ENCODE data around the gene LPCAT2.

Gene LPCAT2

GRCh38 chr16:55482056-55482455 lies 26.8 kb upstream of the LPCAT2 start:
- DNase-seq: no peak

DNA sequence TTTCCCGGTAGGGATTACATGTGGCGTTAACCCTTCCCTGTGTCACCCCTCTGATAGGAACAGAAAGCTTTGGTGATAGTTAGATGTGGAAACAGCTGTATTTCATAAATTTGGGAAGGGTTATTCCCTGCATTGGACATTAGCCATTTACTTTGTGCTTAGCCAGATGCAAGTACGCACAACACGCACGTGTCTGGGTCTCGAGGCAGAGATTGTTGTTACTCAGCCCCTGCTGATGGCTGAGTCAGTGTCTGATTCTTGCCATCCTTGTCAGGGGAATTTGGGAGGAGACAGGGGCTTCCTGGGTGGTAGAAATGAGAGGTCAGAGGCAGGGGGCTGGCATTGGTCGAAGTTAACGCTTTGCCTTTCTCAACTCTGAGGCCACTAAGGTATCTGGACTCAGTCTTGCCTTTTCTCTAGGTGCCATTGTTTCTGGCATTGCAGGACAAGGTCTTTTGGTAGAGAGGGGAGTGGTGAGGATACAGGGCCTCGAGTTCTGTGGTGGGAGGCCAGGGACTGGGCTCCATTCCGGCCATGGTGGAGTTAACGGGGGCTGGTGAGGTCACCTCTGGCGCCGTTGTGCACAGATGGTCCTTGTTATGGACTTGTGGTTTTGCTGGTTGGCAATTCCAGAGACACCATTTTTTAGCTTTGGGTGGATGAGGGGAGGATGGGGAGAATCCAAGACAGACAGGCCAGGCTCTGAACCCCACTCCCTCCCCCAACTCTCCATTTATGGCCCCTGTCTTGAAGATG lies 21.6 kb upstream of the LPCAT2 start:
- DNase-seq: no peak

- DNase-seq: no peak
Observed at GRCh38 chr16:55488306-55488705, 20.6 kb upstream of the LPCAT2 start.

DNA sequence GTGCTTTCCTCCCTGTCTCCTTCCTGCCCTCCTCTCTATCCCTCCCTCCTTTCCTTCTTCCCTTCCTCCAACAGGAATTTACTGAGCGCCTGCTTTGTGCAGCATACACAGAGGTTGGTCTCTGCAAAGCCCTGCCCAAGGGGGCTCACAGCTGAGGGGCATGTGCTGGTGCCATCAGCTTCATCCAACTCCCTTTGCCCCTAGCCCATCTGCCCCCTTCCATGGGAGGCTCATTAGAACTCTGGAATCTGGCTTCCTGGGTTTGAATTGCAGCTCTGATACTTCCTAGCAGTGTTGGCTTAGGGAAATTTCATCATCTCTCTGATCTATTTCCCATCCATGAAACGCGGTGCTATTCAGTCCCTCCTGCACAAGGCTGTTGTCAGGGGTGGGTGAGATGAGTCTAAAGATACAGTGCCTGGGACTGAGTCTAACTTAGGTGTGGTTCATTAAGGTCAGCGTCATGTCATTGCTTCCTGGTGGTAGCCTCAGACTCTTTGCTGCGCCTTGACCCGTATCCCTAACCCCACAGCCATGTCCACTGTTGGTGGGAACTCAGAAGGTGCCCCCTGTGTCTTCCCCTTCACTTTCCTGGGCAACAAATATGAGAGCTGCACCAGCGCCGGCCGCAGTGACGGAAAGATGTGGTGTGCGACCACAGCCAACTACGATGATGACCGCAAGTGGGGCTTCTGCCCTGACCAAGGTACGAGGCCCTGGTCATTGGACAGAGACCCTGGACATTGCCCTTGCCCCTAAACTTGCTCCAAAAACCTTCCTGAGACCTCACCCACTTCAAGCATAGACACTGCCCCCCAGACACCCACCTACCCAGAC lies 19.5 kb upstream of the LPCAT2 start:
- DNase-seq: no peak

DNA sequence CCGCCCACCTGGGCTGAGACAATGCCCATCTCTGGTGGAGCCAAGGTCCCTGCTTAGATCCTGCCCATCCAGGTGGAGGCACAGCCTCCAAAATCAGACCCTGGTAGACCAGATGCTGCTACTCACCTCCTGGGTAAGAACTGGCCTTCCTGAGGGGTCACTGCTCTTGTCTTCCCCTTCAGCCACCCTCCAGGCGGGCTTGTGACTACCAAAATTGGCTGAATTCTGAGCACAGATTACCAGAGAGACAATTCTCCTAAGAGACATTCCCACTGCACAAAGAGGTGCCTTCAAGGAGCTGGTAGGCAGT lies 19.0 kb upstream of the LPCAT2 start:
- DNase-seq: no peak

- no peak for DNase-seq
Observed at GRCh38 chr16:55490301-55490700, 18.6 kb upstream of the LPCAT2 start.

DNA sequence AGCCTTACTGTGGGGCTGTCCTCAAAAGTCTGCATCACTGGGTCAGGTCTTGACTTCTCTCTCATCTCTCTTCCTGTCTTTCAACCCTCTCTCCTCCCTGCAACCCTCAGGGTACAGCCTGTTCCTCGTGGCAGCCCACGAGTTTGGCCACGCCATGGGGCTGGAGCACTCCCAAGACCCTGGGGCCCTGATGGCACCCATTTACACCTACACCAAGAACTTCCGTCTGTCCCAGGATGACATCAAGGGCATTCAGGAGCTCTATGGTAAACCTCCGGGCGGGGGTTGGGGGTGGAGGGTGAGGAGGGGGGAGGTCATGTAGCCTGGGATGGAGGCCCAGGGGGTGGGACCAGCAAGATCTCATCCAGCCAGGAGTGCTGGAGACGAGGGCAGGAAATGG lies 17.2 kb upstream of the LPCAT2 start:
- no peak for DNase-seq

GRCh38 chr16:55492756-55493380 lies 16.0 kb upstream of the LPCAT2 start:
- DNase-seq: no peak

- no peak for DNase-seq
Observed at GRCh38 chr16:55494994-55495421, 13.9 kb upstream of the LPCAT2 start.

- no peak for DNase-seq
Observed at GRCh38 chr16:55495616-55496289, 13.1 kb upstream of the LPCAT2 start.

DNA sequence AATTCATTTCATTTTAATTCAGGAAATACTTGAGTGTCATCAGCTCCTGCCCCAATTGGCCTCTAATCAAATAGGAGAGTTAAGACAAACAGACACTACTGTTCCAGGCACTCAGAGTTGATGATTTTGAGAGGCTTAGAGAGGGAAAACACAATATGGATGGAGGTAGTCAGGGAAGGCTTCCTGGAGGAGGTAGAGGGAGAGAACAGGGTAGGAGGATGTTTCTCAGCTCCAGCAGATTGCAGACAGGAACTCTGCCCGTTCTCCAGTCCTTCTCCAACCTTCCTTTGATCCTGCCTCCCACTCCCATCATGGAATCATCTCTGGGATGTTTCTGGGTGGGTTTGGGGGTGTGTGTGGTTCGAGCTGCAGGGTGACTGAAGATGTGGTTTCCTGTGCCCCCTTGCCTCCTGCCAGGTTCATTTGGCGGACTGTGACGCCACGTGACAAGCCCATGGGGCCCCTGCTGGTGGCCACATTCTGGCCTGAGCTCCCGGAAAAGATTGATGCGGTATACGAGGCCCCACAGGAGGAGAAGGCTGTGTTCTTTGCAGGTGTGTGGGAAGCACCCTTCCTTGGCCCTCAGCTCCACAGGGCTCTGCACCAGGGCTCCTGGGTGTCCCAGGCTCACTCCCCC lies 12.2 kb upstream of the LPCAT2 start:
- DNase-seq: no peak

- no peak for DNase-seq
Observed at GRCh38 chr16:55497558-55497957, 11.3 kb upstream of the LPCAT2 start.

DNA sequence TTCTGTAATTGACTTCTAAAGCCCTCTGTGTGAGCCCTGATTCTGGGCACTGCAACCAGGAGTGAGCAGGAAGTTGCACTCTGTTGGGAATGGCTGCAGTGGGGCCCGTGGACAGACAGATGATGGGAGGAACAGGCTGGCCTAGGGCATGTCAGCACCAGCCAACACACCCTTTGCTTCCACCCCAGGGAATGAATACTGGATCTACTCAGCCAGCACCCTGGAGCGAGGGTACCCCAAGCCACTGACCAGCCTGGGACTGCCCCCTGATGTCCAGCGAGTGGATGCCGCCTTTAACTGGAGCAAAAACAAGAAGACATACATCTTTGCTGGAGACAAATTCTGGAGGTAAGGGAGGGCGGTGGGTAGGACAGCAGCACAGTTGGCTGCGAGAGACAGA lies 10.8 kb upstream of the LPCAT2 start:
- DNase-seq: no peak

DNA sequence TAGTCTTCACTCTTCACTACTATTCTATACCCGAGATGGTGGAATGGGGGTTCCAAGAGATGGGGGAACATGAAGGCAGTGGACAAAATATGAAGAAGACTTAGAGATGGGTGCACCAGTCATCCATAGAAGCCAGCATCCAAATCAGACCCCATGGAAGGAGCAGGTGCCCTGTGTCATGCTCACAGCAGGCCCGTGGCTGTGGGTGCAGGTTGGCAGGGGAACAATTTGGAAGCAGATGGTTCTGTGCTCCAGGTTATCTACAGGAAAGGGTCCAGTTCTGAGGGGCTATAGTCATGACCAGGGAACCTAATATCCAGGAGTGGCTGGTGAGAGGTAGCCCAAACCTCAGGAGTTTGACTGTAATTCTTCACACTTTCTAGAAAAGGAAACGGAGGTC lies 9.6 kb upstream of the LPCAT2 start:
- DNase-seq: no peak

DNA sequence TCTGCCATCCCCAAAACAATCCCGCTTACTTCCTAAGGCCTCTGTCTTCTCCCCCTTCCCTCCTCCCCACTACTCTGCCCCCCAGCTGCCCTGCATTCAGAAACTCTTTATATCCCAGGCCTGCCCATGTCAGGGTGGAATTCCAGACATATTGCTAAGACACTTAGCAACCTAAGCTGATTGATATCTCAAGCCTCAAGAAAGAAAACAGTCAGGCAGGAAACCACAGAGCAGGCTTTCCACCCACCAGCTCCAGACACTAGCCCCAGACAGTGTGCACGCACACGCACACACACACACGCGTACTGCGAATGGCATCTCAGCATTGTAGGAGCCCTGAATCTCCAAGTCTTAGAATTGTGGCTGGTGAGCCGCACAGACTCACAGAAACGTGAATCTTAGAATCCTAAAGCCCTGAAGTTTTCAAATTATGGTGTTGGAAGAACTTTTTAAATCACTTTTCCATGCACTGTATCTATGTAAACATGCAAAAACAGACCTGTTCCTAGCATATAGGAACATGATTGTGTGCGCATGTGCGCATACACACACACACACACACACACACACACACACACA lies 8.8 kb upstream of the LPCAT2 start:
- DNase-seq: no peak

- no peak for DNase-seq
Observed at GRCh38 chr16:55500530-55501011, 8.3 kb upstream of the LPCAT2 start.

DNA sequence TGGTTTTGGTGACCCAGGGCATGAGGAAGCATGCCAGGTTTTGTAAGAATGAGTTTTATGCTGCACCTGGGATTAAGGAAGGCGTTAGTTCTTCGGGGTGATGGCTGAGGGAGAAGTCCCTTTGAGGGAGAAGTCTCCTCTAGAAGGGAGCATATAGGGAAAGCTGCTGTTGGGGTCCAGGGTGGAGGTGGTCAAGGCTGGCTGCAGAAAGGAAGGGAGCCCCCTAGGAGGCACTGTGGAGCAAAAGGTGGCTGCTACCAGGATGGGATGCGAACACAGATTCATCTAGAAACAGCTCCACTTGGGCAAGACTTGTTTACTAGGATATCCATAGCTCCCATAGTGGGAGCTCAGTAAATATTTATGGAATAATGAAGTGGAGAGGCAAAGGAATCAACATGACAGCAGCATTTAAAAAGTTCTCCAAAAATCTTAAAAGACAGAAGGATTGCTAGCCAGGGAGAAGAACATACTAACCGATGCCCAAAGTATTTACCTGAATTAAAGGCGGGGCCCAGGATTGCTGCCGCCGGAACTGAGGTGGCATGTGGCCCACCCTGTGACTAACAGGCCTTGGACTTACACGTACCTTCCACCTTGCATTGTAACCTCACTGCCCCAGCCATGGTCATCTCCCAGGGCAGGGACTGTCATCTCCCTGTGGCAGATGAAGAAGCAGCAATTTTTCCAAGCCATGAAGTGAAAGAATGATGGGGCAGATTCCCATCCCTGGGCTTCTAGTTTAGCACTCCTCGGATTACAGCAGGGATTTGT lies 7.1 kb upstream of the LPCAT2 start:
- DNase-seq: no peak

DNA sequence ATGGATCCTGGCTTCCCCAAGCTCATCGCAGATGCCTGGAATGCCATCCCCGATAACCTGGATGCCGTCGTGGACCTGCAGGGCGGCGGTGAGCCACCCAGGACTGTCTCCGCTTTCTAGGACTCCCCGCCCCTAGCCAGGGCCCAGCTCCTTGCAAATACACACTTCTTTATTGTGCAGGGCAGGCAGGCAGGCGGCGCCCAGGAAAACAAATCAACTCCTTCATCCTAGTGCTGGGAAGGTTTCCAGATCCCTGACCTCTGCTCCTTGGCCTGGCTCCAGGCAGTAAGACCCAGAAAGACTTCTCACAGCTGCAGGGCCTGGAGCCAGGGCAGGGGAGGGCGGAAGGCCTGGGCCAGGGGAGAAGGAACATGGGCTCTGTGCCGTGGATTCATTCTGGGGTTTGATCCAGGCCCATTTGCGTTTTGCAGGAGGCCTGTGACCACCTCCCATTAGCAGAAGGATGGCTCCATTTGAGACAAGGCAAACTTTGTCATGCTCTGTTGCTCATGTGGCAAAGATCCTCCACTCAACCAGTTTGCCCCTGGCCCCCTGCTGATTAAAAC lies 6.0 kb upstream of the LPCAT2 start:
- no peak for DNase-seq

DNA sequence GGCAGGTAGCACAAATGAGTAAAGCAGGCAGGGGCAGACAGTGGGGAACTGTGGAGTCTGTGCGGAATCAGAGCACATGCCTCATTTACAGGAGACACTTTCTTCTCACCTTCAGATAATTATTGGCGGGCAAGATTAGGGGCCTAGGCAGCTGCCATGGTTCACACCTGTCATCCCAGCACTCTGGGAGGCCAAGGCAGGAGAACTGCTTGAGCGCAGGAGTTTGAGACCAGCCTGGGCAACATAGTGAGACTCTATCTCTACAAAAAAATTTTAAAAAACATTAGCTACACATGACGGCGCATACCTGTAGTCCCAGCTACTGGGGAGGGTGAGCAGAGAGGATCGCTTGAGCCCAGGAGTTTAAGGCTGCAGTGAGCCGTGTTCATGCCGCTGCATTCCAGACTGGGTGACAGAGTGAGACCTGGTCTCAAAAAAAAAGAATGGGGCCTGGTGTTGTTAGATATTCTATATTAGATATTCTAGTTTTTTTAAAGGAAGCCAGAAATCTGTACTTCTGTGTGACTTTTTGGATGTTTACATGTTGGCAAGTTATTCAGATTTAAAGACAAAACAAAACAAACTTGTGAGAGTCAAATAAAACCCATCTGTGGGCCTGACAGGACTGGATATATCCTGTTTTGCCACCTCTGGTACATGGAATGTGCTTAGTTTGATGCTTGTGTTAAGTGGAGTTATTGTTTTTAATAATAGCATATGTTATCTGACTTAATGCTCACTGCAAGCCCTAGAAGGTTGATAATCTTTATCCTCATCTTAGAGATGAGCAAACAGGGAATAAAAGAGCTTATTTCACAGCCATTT lies 4.9 kb upstream of the LPCAT2 start:
- DNase-seq: no peak

- no peak for DNase-seq
Observed at GRCh38 chr16:55505333-55506015, 3.4 kb upstream of the LPCAT2 start.

All from NCI-H524 treated with DMSO at 0.1 percent for 48 hours (cell line).